ENCODE measurements around the gene COL9A1.
"Not testable (repeated sequence)": the region's sequence is repeated elsewhere in the genome, so short reads cannot be mapped to it uniquely, and the experiment has no call there.

The COL9A1 gene

GRCh38 chr6:70303034-70303525, at the start of gene COL9A1:
TSS of gene COL9A1 (minus strand) at chr6:70303084. CDS start at chr6:70302924, 160 bp downstream.
- Histone ChIP-seq H2AFZ (ENCODE audit: low read depth, low read length) (no peak within 1 kb of the TSS), H3K4me1 (ENCODE audit: insufficient read depth, low read length) (no peaks in the 10 kb centered on the region), H3K27me3 (ENCODE audit: insufficient read depth, low read length) (no peaks in the 10 kb centered on the region), H3K9me3 (ENCODE audit: low read length) (no peaks in the 10 kb centered on the region), H3K4me3 (ENCODE audit: low read length) (no peak within 1 kb of the TSS), H3K36me3 (ENCODE audit: insufficient read depth, low read length) (no peaks in the 10 kb centered on the region)

DNA sequence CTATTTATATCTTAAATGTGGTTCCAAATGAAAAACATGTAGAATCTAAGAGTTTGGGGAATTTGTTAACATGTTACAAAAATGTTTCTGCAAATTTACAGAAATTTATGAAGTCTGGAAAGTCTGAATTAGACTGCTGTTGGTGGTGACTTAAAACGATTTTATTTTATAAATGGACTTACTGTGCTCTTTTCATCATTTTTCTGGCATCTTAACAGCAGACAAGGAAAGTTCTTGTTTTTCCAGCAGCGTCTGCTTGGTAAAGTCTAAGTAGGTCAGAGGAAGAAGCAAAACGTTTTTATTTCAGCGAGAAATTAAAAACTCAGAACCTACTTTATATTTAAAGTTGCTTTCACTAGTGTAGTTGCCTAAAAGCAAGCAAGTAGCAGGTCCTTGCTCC, 48.6 kb upstream of the COL9A1 start:
- no peaks in the 10 kb centered on the region for H3K27me3 ChIP-seq (ENCODE audit: insufficient read depth, low read length)
- H3K4me1 ChIP-seq (ENCODE audit: insufficient read depth, low read length), result no peaks in the 10 kb centered on the region
- no peak overlapping the region for H3K4me3 ChIP-seq (ENCODE audit: low read length)
- H2AFZ ChIP-seq (ENCODE audit: low read depth, low read length), result no peak overlapping the region
- peaks cover 3% of the 10 kb centered on the region for H3K9me3 ChIP-seq (ENCODE audit: low read length)
- no peaks in the 10 kb centered on the region for H3K36me3 ChIP-seq (ENCODE audit: insufficient read depth, low read length)

DNA sequence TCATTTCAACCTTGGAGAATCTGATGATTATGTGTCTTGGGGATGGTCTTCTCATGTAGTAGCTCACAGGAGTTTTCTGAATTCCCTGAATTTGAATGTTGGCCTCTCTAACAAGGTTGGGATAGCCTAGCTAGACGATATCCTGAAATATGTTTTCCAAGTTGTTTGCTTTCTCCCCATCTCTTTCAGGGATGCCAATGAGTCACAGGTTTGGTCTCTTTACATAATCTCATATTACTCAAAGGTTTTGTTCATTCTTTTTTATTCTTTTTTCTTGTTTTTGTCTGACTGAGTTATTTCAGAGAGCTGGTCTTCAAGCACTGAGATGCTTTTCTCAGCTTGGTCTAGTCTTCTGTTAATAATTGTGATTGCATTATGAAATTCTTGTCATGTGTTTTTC, 42.7 kb upstream of the COL9A1 start:
- Histone ChIP-seq H3K27me3 (ENCODE audit: insufficient read depth, low read length) (no peaks in the 10 kb centered on the region), H3K9me3 (ENCODE audit: low read length) (no peaks in the 10 kb centered on the region), H3K4me3 (ENCODE audit: low read length) (no peak overlapping the region), H2AFZ (ENCODE audit: low read depth, low read length) (no peak overlapping the region), H3K36me3 (ENCODE audit: insufficient read depth, low read length) (no peaks in the 10 kb centered on the region), H3K4me1 (ENCODE audit: insufficient read depth, low read length) (no peaks in the 10 kb centered on the region)

GRCh38 chr6:70343313-70343712, 40.4 kb upstream of the COL9A1 start:
- Histone ChIP-seq H3K36me3 (ENCODE audit: insufficient read depth, low read length) (no peaks in the 10 kb centered on the region), H3K9me3 (ENCODE audit: low read length) (no peaks in the 10 kb centered on the region), H3K4me1 (ENCODE audit: insufficient read depth, low read length) (no peaks in the 10 kb centered on the region), H3K4me3 (ENCODE audit: low read length) (no peak overlapping the region), H3K27me3 (ENCODE audit: insufficient read depth, low read length) (no peaks in the 10 kb centered on the region), H2AFZ (ENCODE audit: low read depth, low read length) (no peak overlapping the region)

- H3K27me3 ChIP-seq (ENCODE audit: insufficient read depth, low read length); H3K36me3 ChIP-seq (ENCODE audit: insufficient read depth, low read length); H2AFZ ChIP-seq (ENCODE audit: low read depth, low read length); H3K9me3 ChIP-seq (ENCODE audit: low read length); H3K4me1 ChIP-seq (ENCODE audit: insufficient read depth, low read length); H3K4me3 ChIP-seq (ENCODE audit: low read length): not testable (repeated sequence)
Measured at GRCh38 chr6:70339810-70340209, 36.9 kb upstream of the COL9A1 start.

DNA sequence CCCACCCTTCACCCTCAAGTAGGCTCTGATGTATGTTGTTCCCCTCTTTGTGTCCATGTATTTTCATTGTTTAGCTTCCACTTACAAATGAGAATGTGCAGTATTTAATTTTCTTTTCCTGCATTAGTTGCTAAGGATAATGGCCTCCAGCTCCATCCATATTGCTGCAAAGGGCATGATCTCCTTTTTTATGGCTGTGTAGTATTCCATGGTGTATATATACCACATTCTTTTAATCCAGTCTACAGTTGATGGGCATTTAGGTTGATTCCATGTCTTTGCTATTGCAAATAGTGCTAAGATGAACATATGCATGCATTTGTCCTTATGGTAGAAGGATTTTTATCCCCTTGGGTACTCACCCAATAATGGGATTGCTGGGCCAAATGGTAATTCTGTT, 35.9 kb upstream of the COL9A1 start:
- Histone ChIP-seq H3K4me3 (ENCODE audit: low read length) (no peak overlapping the region), H3K36me3 (ENCODE audit: insufficient read depth, low read length) (no peaks in the 10 kb centered on the region), H3K4me1 (ENCODE audit: insufficient read depth, low read length) (no peaks in the 10 kb centered on the region), H3K27me3 (ENCODE audit: insufficient read depth, low read length) (no peaks in the 10 kb centered on the region), H2AFZ (ENCODE audit: low read depth, low read length) (no peak overlapping the region), H3K9me3 (ENCODE audit: low read length) (no peaks in the 10 kb centered on the region)

DNA sequence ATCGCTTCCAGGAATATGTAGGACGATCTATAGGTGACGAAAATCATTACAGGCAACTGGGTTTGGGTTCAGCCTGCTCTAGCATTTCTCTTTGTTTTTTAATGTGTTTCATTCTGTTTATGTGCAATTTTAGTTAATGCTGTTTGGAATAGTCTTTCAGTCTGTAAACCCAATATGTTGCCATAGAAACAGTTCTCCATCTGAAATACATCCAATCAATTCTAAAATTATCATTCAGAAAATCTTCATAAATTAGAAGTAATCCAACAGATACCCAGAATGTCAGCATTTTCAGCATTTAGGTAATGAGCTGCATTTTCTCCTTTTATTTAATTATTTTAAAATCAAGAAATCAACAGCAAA, 34.8 kb upstream of the COL9A1 start:
- H3K27me3 ChIP-seq (ENCODE audit: insufficient read depth, low read length), result no peaks in the 10 kb centered on the region
- H3K4me3 ChIP-seq (ENCODE audit: low read length), result no peak overlapping the region
- H3K9me3 ChIP-seq (ENCODE audit: low read length), result no peaks in the 10 kb centered on the region
- no peaks in the 10 kb centered on the region for H3K4me1 ChIP-seq (ENCODE audit: insufficient read depth, low read length)
- no peaks in the 10 kb centered on the region for H3K36me3 ChIP-seq (ENCODE audit: insufficient read depth, low read length)
- no peak overlapping the region for H2AFZ ChIP-seq (ENCODE audit: low read depth, low read length)

DNA sequence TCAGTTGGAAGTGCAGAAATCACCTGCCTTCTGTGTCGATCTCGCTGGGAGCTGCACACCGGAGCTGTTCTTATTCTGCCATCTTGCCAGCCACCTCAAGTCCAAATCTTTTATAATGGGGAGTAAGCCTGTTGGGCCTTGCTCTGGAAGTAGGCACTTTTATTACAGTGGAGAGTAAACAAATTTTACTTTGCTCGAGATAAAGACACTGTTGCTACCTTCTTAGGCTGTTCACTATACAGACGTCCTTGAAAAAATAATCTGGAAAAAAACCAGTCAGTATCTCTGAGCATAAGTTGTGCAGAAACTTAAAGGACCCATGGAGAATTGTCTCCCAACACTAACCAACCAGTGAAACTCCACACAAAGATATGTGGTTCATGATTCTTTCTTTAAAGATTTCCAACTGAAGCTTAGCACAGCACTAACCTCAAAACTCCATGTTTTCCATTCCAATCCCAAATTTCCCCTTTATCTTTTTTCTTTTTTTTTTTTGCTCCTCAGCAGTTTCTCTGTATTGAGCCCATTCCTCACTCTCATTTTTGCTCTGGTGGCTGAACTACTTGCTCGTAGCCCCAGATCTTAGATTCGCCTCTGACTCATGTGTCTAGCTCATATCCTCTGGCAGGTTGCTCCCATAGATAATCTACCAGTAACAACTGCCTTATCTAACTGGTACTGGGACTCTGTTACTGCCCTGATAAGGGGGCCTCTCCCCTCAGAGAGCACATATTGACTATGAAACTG, 34.3 kb upstream of the COL9A1 start:
- H3K27me3 ChIP-seq (ENCODE audit: insufficient read depth, low read length), result no peaks in the 10 kb centered on the region
- no peaks in the 10 kb centered on the region for H3K4me1 ChIP-seq (ENCODE audit: insufficient read depth, low read length)
- H2AFZ ChIP-seq (ENCODE audit: low read depth, low read length), result no peak overlapping the region
- no peak overlapping the region for H3K4me3 ChIP-seq (ENCODE audit: low read length)
- no peaks in the 10 kb centered on the region for H3K9me3 ChIP-seq (ENCODE audit: low read length)
- no peaks in the 10 kb centered on the region for H3K36me3 ChIP-seq (ENCODE audit: insufficient read depth, low read length)

- Histone ChIP-seq H3K27me3 (ENCODE audit: insufficient read depth, low read length) (no peaks in the 10 kb centered on the region), H3K4me1 (ENCODE audit: insufficient read depth, low read length) (peaks cover 18% of the 10 kb centered on the region), H2AFZ (ENCODE audit: low read depth, low read length) (no peak overlapping the region), H3K4me3 (ENCODE audit: low read length) (no peak overlapping the region), H3K9me3 (ENCODE audit: low read length) (no peaks in the 10 kb centered on the region), H3K36me3 (ENCODE audit: insufficient read depth, low read length) (no peaks in the 10 kb centered on the region)
Measured at GRCh38 chr6:70327036-70327435, 24.2 kb upstream of the COL9A1 start.

GRCh38 chr6:70325009-70325408, 22.1 kb upstream of the COL9A1 start:
- Histone ChIP-seq H3K36me3 (ENCODE audit: insufficient read depth, low read length) (no peaks in the 10 kb centered on the region), H3K27me3 (ENCODE audit: insufficient read depth, low read length) (no peaks in the 10 kb centered on the region), H2AFZ (ENCODE audit: low read depth, low read length) (no peak overlapping the region), H3K4me1 (ENCODE audit: insufficient read depth, low read length) (peaks cover 18% of the 10 kb centered on the region), H3K4me3 (ENCODE audit: low read length) (no peak overlapping the region), H3K9me3 (ENCODE audit: low read length) (no peaks in the 10 kb centered on the region)

DNA sequence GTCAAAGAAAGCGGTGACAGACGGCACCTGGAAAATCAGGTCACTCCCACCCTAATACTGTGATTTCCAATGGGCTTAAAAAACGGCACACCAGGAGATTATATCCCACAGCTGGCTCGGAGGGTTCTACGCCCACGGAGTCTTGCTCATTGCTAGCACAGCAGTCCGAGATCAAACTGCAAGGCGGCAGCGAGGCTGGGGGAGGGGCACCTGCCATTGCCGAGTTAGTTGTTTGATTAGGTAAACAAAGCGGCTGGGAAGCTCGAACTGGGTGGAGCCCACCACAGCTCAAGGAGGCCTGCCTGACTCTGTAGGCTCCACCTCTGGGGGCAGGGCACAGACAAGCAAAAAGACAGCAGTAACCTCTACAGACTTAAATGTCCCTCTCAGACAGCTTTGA, 14.9 kb upstream of the COL9A1 start:
- H3K9me3 ChIP-seq (ENCODE audit: low read length); H3K36me3 ChIP-seq (ENCODE audit: insufficient read depth, low read length); H3K4me3 ChIP-seq (ENCODE audit: low read length); H3K27me3 ChIP-seq (ENCODE audit: insufficient read depth, low read length); H3K4me1 ChIP-seq (ENCODE audit: insufficient read depth, low read length); H2AFZ ChIP-seq (ENCODE audit: low read depth, low read length): not testable (repeated sequence)

- Histone ChIP-seq H3K4me3 (ENCODE audit: low read length) (no peak overlapping the region), H3K27me3 (ENCODE audit: insufficient read depth, low read length) (no peaks in the 10 kb centered on the region), H3K9me3 (ENCODE audit: low read length) (peaks cover 3% of the 10 kb centered on the region), H3K4me1 (ENCODE audit: insufficient read depth, low read length) (peaks cover 4% of the 10 kb centered on the region), H2AFZ (ENCODE audit: low read depth, low read length) (no peak overlapping the region), H3K36me3 (ENCODE audit: insufficient read depth, low read length) (no peaks in the 10 kb centered on the region)
Measured at GRCh38 chr6:70315079-70315751, 12.3 kb upstream of the COL9A1 start.

- Histone ChIP-seq H3K9me3 (ENCODE audit: low read length) (peaks cover 3% of the 10 kb centered on the region), H3K36me3 (ENCODE audit: insufficient read depth, low read length) (no peaks in the 10 kb centered on the region)
Measured at GRCh38 chr6:70314296-70314695, 11.4 kb upstream of the COL9A1 start.

More at GRCh38 chr6:70314296-70314695, 11.4 kb upstream of the COL9A1 start:
- H2AFZ ChIP-seq (ENCODE audit: low read depth, low read length), result no peak overlapping the region
- no peaks in the 10 kb centered on the region for H3K27me3 ChIP-seq (ENCODE audit: insufficient read depth, low read length)
- H3K4me3 ChIP-seq (ENCODE audit: low read length), result no peak overlapping the region
- peaks cover 4% of the 10 kb centered on the region for H3K4me1 ChIP-seq (ENCODE audit: insufficient read depth, low read length)

Measured in neuron (in vitro differentiated cells).